Thymus (tissue), 11 donors: ENCODE data around the gene YES1. TPM values are rescaled to one million over a fixed set of nuclear protein-coding genes. Genes with fewer than 3 reads are reported as not detected.
"Not testable (repeated sequence)": the region's sequence is repeated elsewhere in the genome, so short reads cannot be mapped to it uniquely, and the experiment has no call there.

Source experiments
- DNase-seq, 9 donors: peaks; one replicate each; pipeline ENCODE4 v3.0.0-alpha.2; 2013; ENCODE audit warnings: low spot score in 9 of 9, low read depth in 6 of 9, missing footprints in 1 of 9
- H3K27ac ChIP-seq, 2 donors: one replicate each; pipeline ENCODE4 v1.5.1; 2013; ENCODE audit warnings: control low read depth in 1 of 2, low read depth in 1 of 2, low read length in 1 of 2, mild to moderate bottlenecking in 1 of 2, moderate library complexity in 1 of 2
- H3K27me3 ChIP-seq, 2 donors: one replicate each; pipeline ENCODE4 v1.5.1; 2013; ENCODE audit warnings: low read length in 1 of 2; ENCODE audit not compliant: control insufficient read depth in 2 of 2, insufficient read depth in 1 of 2
- H3K36me3 ChIP-seq, 2 donors: one replicate each; pipeline ENCODE4 v1.5.1; 2013; ENCODE audit warnings: low read length in 1 of 2, mild to moderate bottlenecking in 1 of 2, moderate library complexity in 1 of 2; ENCODE audit not compliant: control insufficient read depth in 2 of 2, insufficient read depth in 2 of 2
- H3K4me1 ChIP-seq, 2 donors: one replicate each; pipeline ENCODE4 v1.5.1; 2013; ENCODE audit warnings: low read length in 2 of 2; ENCODE audit not compliant: control insufficient read depth in 2 of 2, insufficient read depth in 2 of 2
- H3K4me3 ChIP-seq, 2 donors: one replicate each; pipeline ENCODE4 v1.5.1; 2013; ENCODE audit warnings: low read length in 2 of 2, control low read depth in 1 of 2, mild to moderate bottlenecking in 1 of 2
- H3K9me3 ChIP-seq, 2 donors: one replicate each; pipeline ENCODE4 v1.5.1; 2013; ENCODE audit warnings: low read length in 1 of 2, mild to moderate bottlenecking in 1 of 2; ENCODE audit not compliant: control insufficient read depth in 2 of 2, insufficient read depth in 1 of 2
- WGBS: extraction: QIAGEN DNeasy Blood & Tissue Kit; methylation state at CpG from one replicate; pipeline ENCODE4 v1.1.7; 2013; 5-methylcytosine and 5-hydroxymethylcytosine counted together
- polyA plus RNA-seq: library from polyadenylated mRNA; stranded (reverse); fragments of 200-250 nt; gene quantifications from one replicate; pipeline ENCODE4 v1.2.3, GENCODE V29; 2013
- total RNA-seq: library from RNA; stranded (reverse); fragments of 120-200 nt; gene quantifications from one replicate; pipeline ENCODE4 v1.2.4, GENCODE V29; 2013
- donor health status: healthy.

The YES1 gene
- total and polyA plus RNA-seq, 2 donors: 18.8 to 19.0 TPM

DNA sequence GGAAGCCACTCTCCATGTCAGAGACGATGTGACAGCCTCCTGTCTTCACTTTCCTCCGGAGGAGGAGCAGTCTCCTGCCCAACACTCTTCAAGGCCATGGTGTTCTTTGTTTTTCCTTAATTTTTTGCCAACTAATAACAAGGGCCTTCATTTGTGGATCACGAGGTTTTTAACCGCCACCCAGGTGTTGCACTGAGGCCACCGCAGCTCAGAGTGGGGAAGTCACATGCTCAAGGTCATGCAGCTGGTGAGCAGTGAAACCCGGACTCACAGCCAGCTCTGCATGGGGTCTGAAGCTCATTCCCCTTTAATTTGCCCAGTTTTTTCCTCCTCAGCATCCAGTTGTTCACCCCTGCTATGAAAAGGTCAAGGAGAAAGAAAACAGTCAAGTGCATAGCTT, 119.2 kb downstream of the YES1 start:
- 16% methylated on average over 6 of the region's 6 CpGs for WGBS
- Histone ChIP-seq H3K36me3 (peaks cover 19 to 56% of the 10 kb centered on the region in 2 donors), H3K27me3 (no peaks in the 10 kb centered on the region), H3K4me1 (peaks cover 11 to 36% of the 10 kb centered on the region in 2 donors), H3K9me3 (no peaks in the 10 kb centered on the region), H3K27ac (peak overlapping the region; percentile 57 to 94), H3K4me3 (no peak overlapping the region)
- peak in 7 of 9 donors; percentile 48 to 87 (median 70) for DNase-seq

DNA sequence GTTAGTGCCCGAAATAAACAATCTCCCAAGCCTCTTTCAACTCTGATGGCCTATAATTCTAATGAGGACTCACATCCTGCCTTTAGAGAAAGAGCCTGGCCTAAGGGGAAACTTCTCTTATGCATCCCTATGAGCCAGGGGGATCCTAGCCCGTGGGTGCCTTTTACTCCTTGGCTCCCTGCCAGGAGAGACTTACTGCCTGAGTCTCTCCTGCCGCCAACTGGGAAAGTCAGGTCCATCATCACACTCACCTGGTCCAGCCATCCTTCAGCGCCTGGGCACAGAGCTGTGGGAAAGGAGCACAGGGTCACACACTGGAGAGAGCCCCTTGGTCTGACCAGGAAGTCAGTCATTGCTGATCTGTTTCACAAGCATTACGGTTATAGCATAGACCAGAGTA, 123.7 kb downstream of the YES1 start:
- no peak overlapping the region for H3K4me3 ChIP-seq
- peaks cover 37 to 62% of the 10 kb centered on the region in 2 donors for H3K36me3 ChIP-seq
- no peaks in the 10 kb centered on the region for H3K9me3 ChIP-seq
- H3K4me1 ChIP-seq: peaks cover 12 to 29% of the 10 kb centered on the region in 2 donors
- no peak for DNase-seq
- no peaks in the 10 kb centered on the region for H3K27me3 ChIP-seq
- no peak overlapping the region for H3K27ac ChIP-seq
- WGBS: 95% methylated on average over 5 of the region's 5 CpGs

DNA sequence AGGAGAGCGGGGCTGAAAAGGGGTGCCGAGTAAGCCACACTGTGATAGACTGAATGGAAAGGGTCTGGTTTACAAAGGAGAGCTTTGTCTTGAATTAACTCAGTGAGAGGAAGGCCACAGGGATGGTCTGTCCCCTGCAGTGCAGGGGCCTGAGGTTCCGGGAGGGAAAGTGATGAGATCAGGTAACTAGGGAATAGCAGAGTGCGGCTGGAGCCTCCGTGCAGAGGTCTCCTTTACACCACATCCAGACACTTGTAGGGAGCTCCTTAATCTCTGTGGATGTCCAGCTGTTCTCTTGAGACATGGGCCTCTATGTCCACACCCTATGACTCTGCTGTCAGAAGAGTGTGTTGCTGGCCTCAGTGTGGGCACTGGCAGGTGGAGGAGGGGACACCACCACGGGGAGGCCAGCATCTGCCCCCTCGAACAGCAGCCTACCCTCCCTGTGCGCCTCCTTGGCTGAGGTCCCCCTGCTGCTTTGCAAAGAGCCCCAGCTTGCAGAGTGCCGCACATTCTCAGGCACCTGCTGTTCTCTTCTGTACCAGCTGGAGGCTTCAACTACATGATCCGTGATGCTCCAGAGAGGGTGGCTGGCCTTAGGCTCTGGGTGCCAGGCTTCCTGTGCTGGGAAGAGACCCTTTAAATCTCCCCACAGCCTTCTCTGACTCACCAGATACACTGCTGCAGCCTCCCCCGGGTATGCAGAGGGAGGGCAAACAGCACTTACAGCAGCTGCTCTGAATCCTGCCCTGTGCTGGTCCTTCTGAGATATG, 125.5 kb downstream of the YES1 start:
- Histone ChIP-seq H3K27me3 (no peaks in the 10 kb centered on the region), H3K4me3 (no peak overlapping the region), H3K27ac (no peak overlapping the region), H3K36me3 (peaks cover 36 to 60% of the 10 kb centered on the region in 2 donors), H3K9me3 (no peaks in the 10 kb centered on the region), H3K4me1 (peaks cover 18 to 27% of the 10 kb centered on the region in 2 donors)
- 93% methylated on average over 11 of the region's 11 CpGs for WGBS
- DNase-seq: peak in 1 of 9 donors; percentile 39

DNA sequence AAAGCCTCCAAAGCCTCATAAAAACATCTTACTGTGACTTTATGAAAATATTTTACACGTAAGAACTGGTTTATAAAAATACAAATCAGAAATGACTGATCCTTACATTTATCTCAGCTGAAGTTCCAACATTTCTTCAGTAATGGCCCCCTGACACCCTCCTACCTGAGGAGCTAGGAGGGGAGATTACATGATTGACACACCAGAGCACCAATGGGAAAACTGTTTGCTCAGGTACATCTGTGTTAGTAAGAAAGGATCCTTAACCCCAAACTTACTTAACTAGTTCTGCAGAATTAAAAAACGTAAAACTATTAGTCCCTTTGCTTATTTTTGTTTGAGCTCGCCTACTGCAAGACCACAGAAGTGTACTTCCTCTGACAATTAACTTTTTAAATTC, 126.6 kb downstream of the YES1 start:
- WGBS: 96% methylated on average over 3 of the region's 3 CpGs
- H3K36me3 ChIP-seq: peaks cover 38 to 57% of the 10 kb centered on the region in 2 donors

DNA sequence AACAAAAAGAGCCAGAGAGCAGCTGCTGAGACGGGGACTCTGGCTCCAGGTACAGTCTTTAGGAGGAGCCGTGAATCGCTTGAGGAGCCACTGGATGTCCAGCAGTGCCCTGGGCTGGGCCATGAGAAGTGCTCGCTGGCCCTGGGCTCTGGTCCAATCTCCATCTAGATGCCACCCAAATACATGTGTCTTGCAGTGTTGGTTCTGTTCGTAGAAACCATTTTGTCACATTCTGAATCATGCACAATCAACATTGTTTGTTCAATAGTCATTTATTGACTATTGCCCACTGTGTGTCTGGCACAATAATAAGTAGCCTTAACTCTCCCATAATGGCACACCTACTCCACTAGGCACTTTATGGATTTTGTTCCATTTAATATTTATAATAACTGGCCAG, 128.5 kb downstream of the YES1 start:
- H3K4me3 ChIP-seq: no peak overlapping the region
- no peak for DNase-seq
- H3K9me3 ChIP-seq: no peaks in the 10 kb centered on the region
- peaks cover 24 to 26% of the 10 kb centered on the region in 2 donors for H3K4me1 ChIP-seq
- 84% methylated on average over 5 of the region's 5 CpGs for WGBS
- peak overlapping the region in 1 of 2 donors; percentile 77 for H3K27ac ChIP-seq
- peaks cover 43 to 55% of the 10 kb centered on the region in 2 donors for H3K36me3 ChIP-seq
- no peaks in the 10 kb centered on the region for H3K27me3 ChIP-seq

More for the DNA sequence above, 126.6 kb downstream of the YES1 start:
- Histone ChIP-seq H3K27ac (no peak overlapping the region), H3K27me3 (no peaks in the 10 kb centered on the region), H3K9me3 (no peaks in the 10 kb centered on the region), H3K4me3 (no peak overlapping the region), H3K4me1 (peaks cover 24 to 28% of the 10 kb centered on the region in 2 donors)
- no peak for DNase-seq

DNA sequence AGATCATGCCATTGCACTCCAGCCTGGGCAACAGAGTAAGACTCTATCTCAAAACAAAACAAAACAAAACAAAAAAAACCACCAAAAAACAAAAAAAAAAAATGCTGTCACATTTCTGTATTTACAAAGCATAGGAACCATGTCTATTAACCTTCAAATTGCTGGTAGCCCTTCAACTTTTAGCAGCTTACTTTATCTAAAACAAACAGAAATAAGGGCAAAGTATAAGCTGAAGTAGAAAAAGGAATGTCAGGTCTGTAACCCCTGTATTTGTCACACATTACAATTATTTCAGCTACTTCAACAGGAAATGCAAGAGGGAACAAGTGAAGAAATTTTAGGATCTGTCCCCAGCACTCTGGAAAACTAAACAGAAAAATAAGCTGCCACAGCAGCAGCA, 129.2 kb downstream of the YES1 start:
- DNase-seq: peak in 1 of 9 donors; percentile 28
- Histone ChIP-seq H3K27me3 (no peaks in the 10 kb centered on the region), H3K4me3 (no peak overlapping the region), H3K36me3 (peaks cover 43 to 57% of the 10 kb centered on the region in 2 donors), H3K4me1 (peaks cover 24 to 26% of the 10 kb centered on the region in 2 donors), H3K27ac (peak overlapping the region in 1 of 2 donors; percentile 77), H3K9me3 (peaks cover 0 to 1% of the 10 kb centered on the region in 2 donors)

DNA sequence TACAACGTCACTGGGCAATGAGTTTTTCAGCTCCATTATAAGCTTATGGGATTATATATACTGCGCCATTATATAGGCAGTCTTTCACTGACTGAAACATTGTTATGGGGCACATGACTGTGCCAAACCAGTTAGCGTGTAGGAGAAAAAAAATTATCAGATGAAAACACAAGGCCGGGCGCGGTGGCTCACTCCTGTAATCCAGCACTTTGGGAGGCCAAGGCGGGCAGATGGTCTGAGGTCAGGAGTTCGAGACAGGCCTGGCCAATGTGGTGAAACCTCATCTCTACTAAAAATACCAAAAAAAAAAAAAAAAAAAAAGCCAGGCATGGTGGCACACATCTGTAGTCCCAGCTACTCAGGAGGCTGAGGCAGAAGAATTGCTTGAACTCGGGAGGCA, 129.6 kb downstream of the YES1 start:
- H3K27me3 ChIP-seq, DNase-seq, H3K9me3 ChIP-seq, H3K4me3 ChIP-seq: not testable (repeated sequence)
- Histone ChIP-seq H3K27ac (peak overlapping the region; percentile 58 to 90), H3K36me3 (peaks cover 42 to 59% of the 10 kb centered on the region in 2 donors), H3K4me1 (peaks cover 24 to 26% of the 10 kb centered on the region in 2 donors)
- 89% methylated on average over 9 of the region's 9 CpGs for WGBS

DNA sequence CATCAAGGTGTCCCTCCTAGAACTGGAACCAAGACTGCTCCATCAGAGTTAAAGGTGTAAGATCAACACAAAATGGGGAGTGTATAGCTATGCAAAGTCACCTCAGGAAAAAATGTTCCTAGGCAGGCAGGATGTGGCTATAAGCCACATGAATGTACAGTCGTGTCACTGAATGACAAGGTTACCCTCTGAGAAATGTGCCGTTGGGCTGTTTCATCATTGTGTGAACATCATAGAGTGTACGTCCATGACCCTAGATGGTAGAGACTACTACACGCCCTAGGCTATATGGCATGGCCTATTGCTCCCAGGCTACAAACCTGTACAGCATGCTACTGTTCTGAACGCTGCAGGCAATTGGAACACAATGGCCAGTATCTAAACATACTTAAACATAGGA, 130.1 kb downstream of the YES1 start:
- 21% methylated on average over 5 of the region's 5 CpGs for WGBS
- peak overlapping the region; percentile 58 to 90 for H3K27ac ChIP-seq
- DNase-seq: peak; percentile 50 to 93 (median 73)
- no peaks in the 10 kb centered on the region for H3K27me3 ChIP-seq
- H3K4me1 ChIP-seq: peaks cover 24 to 26% of the 10 kb centered on the region in 2 donors
- H3K4me3 ChIP-seq: no peak overlapping the region
- H3K36me3 ChIP-seq: peaks cover 43 to 58% of the 10 kb centered on the region in 2 donors
- H3K9me3 ChIP-seq: peaks cover 0 to 1% of the 10 kb centered on the region in 2 donors

DNA sequence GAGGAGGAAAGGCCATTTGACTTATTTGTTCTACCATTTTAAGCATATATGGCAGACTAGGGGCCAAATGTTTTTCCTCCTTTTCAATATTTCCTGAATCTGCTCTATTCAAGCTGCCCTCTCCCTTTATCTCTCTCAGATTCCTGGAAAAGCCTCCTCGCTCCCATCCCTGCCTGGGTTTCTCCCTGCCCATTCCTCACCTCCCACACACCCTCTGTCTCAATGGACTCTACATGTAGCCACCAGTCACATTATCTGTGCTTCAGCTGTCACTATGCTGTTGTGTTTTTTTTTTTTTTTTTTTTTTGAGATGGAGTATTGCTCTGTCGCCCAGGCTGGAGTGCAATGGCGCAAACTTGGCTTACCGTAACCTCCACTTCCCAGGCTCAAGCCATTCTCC, 131.7 kb downstream of the YES1 start:
- peaks cover 0 to 1% of the 10 kb centered on the region in 2 donors for H3K9me3 ChIP-seq
- H3K27ac ChIP-seq: no peak overlapping the region
- no peak overlapping the region for H3K4me3 ChIP-seq
- no peak for DNase-seq
- no peaks in the 10 kb centered on the region for H3K27me3 ChIP-seq
- H3K4me1 ChIP-seq: peaks cover 24% of the 10 kb centered on the region in 2 donors
- H3K36me3 ChIP-seq: peaks cover 44 to 62% of the 10 kb centered on the region in 2 donors
- 96% methylated on average over 4 of the region's 4 CpGs for WGBS
